ENCODE data around the gene PTH1R.
A peak's percentile ranks its signal among the peaks of the same experiment; 100 is the strongest.

Gene PTH1R

GRCh38 chr3:46932455-46933225 lies 55.1 kb downstream of the PTH1R start:
- in situ Hi-C loops (cut with HindIII; ENCODE audit: low pct_ligation_motif_present, low pct_unique_long_range_greater_than_20kb, low sequenced_read_pairs) = no loop called here
- no peak for DNase-seq

- no peak for DNase-seq
- in situ Hi-C loops (cut with HindIII; ENCODE audit: low pct_ligation_motif_present, low pct_unique_long_range_greater_than_20kb, low sequenced_read_pairs) = no loop called here
Observed at GRCh38 chr3:46933261-46933660, 55.7 kb downstream of the PTH1R start.

- in situ Hi-C loops (cut with HindIII; ENCODE audit: low pct_ligation_motif_present, low pct_unique_long_range_greater_than_20kb, low sequenced_read_pairs) = no loop called here
- no peak for DNase-seq
Observed at GRCh38 chr3:46934072-46934471, 56.6 kb downstream of the PTH1R start.

GRCh38 chr3:46934498-46935167 lies 57.1 kb downstream of the PTH1R start:
- in situ Hi-C loops (cut with HindIII; ENCODE audit: low pct_ligation_motif_present, low pct_unique_long_range_greater_than_20kb, low sequenced_read_pairs) = no loop called here
- no peak for DNase-seq

GRCh38 chr3:46935168-46935858 lies 57.8 kb downstream of the PTH1R start:
- peak; percentile 95 for DNase-seq
- in situ Hi-C loops (cut with HindIII; ENCODE audit: low pct_ligation_motif_present, low pct_unique_long_range_greater_than_20kb, low sequenced_read_pairs) = no loop called here

- no peak for DNase-seq
- in situ Hi-C loops (cut with HindIII; ENCODE audit: low pct_ligation_motif_present, low pct_unique_long_range_greater_than_20kb, low sequenced_read_pairs) = no loop called here
Observed at GRCh38 chr3:46935989-46936558, 58.6 kb downstream of the PTH1R start.

GRCh38 chr3:46936733-46937250 lies 59.3 kb downstream of the PTH1R start:
- no peak for DNase-seq
- in situ Hi-C loops (cut with HindIII; ENCODE audit: low pct_ligation_motif_present, low pct_unique_long_range_greater_than_20kb, low sequenced_read_pairs) = no loop called here

GRCh38 chr3:46938118-46938517 lies 60.6 kb downstream of the PTH1R start:
- in situ Hi-C loops (cut with HindIII; ENCODE audit: low pct_ligation_motif_present, low pct_unique_long_range_greater_than_20kb, low sequenced_read_pairs) = no loop called here
- no peak for DNase-seq

- no peak for DNase-seq
- in situ Hi-C loops (cut with HindIII; ENCODE audit: low pct_ligation_motif_present, low pct_unique_long_range_greater_than_20kb, low sequenced_read_pairs) = no loop called here
Observed at GRCh38 chr3:46939578-46940445, 62.3 kb downstream of the PTH1R start.

- DNase-seq = no peak
- in situ Hi-C loops (cut with HindIII; ENCODE audit: low pct_ligation_motif_present, low pct_unique_long_range_greater_than_20kb, low sequenced_read_pairs) = no loop called here
Observed at GRCh38 chr3:46942076-46942475, 64.6 kb downstream of the PTH1R start.

- no peak for DNase-seq
- in situ Hi-C loops (cut with HindIII; ENCODE audit: low pct_ligation_motif_present, low pct_unique_long_range_greater_than_20kb, low sequenced_read_pairs) = no loop called here
Observed at GRCh38 chr3:46942481-46943236, 65.1 kb downstream of the PTH1R start.

GRCh38 chr3:46943237-46944187 lies 66.0 kb downstream of the PTH1R start:
- DNase-seq = peak; percentile 24
- in situ Hi-C loops (cut with HindIII; ENCODE audit: low pct_ligation_motif_present, low pct_unique_long_range_greater_than_20kb, low sequenced_read_pairs) = no loop called here

GRCh38 chr3:46944191-46944590 lies 66.7 kb downstream of the PTH1R start:
- DNase-seq = no peak
- in situ Hi-C loops (cut with HindIII; ENCODE audit: low pct_ligation_motif_present, low pct_unique_long_range_greater_than_20kb, low sequenced_read_pairs) = no loop called here

GRCh38 chr3:46946416-46946815 lies 68.9 kb downstream of the PTH1R start:
- DNase-seq = no peak
- in situ Hi-C loops (cut with HindIII; ENCODE audit: low pct_ligation_motif_present, low pct_unique_long_range_greater_than_20kb, low sequenced_read_pairs) = no loop called here

- peak; percentile 66 for DNase-seq
- in situ Hi-C loops (cut with HindIII; ENCODE audit: low pct_ligation_motif_present, low pct_unique_long_range_greater_than_20kb, low sequenced_read_pairs) = no loop called here
Observed at GRCh38 chr3:46946856-46947545, 69.5 kb downstream of the PTH1R start.

GRCh38 chr3:46947546-46947901 lies 70.0 kb downstream of the PTH1R start:
- in situ Hi-C loops (cut with HindIII; ENCODE audit: low pct_ligation_motif_present, low pct_unique_long_range_greater_than_20kb, low sequenced_read_pairs) = no loop called here
- DNase-seq = no peak
